GM23248 (cell line): ENCODE results near the gene BICC1. TPM values are rescaled to one million over a fixed set of nuclear protein-coding genes. Genes with fewer than 3 reads are reported as not detected.

Experiments used
- DNase-seq: peaks from one replicate; pipeline ENCODE4 v3.0.0-alpha.2; 2015
- H2AFZ ChIP-seq: fragments of 200-600 bp; sonication (generic); 2 replicates; pipeline ENCODE4 v1.6.1; 2016; ENCODE audit warnings: antibody characterized with exemption
- H3F3A ChIP-seq: fragments of 200-600 bp; sonication (generic); 2 replicates; pipeline ENCODE4 v1.6.1; 2016; ENCODE audit warnings: mild to moderate bottlenecking, antibody characterized with exemption, mixed run types; ENCODE audit not compliant: insufficient read depth
- H3K27ac ChIP-seq: fragments of 200-600 bp; sonication (generic); 2 replicates; pipeline ENCODE4 v1.5.1; 2016; ENCODE audit warnings: mild to moderate bottlenecking
- H3K27me3 ChIP-seq: fragments of 200-600 bp; sonication (generic); replicated peaks from 2 replicates; pipeline ENCODE4 v1.6.1; 2016; ENCODE audit warnings: mild to moderate bottlenecking; ENCODE audit not compliant: insufficient read depth
- H3K36me3 ChIP-seq: fragments of 200-600 bp; sonication (generic); 2 replicates; pipeline ENCODE4 v1.6.1; 2016; ENCODE audit warnings: low read depth, mild to moderate bottlenecking
- H3K4me1 ChIP-seq: fragments of 200-600 bp; sonication (generic); 2 replicates; pipeline ENCODE4 v1.6.1; 2016; ENCODE audit warnings: mild to moderate bottlenecking; ENCODE audit not compliant: insufficient read depth
- H3K4me2 ChIP-seq: fragments of 200-600 bp; sonication (generic); one replicate; pipeline ENCODE4 v1.6.1; 2016; ENCODE audit warnings: mild to moderate bottlenecking; ENCODE audit not compliant: unreplicated experiment
- H3K4me3 ChIP-seq: fragments of 200-600 bp; sonication (generic); 2 replicates; pipeline ENCODE4 v1.5.1; 2016; ENCODE audit warnings: mild to moderate bottlenecking
- H3K79me2 ChIP-seq: fragments of 200-600 bp; sonication (generic); 2 replicates; pipeline ENCODE4 v1.6.1; 2016; ENCODE audit warnings: mild to moderate bottlenecking; ENCODE audit not compliant: insufficient read depth
- H3K9ac ChIP-seq: fragments of 200-600 bp; sonication (generic); 2 replicates; pipeline ENCODE4 v1.6.1; 2016; ENCODE audit warnings: mild to moderate bottlenecking
- H3K9me2 ChIP-seq: fragments of 200-600 bp; sonication (generic); 2 replicates; pipeline ENCODE4 v1.6.1; 2016; ENCODE audit warnings: mixed run types, mild to moderate bottlenecking, moderate library complexity; ENCODE audit not compliant: insufficient read depth
- H3K9me3 ChIP-seq: fragments of 200-600 bp; sonication (generic); one replicate; pipeline ENCODE4 v1.6.1; 2017; ENCODE audit warnings: low read depth
- H4K20me1 ChIP-seq: fragments of 200-600 bp; sonication (generic); 2 replicates; pipeline ENCODE4 v1.6.0; 2016; ENCODE audit not compliant: insufficient read depth
- EZH2 ChIP-seq: fragments of 200-600 bp; sonication (generic); IDR thresholded peaks from 2 replicates; pipeline ENCODE4 v1.6.1; 2018; ENCODE audit warnings: antibody characterized with exemption, mild to moderate bottlenecking; ENCODE audit not compliant: insufficient read depth, poor library complexity, severe bottlenecking
- EZH2phosphoT487 ChIP-seq: fragments of 200-600 bp; sonication (generic); IDR thresholded peaks from 2 replicates; pipeline ENCODE4 v1.6.1; 2018; ENCODE audit warnings: antibody characterized with exemption, moderate library complexity, mild to moderate bottlenecking, low read depth; ENCODE audit not compliant: insufficient read depth
- WGBS, 2 experiments: methylation state at CpG; one replicate each; pipeline ENCODE4 v1.1.6; 2015 to 2017; ENCODE audit warnings: low lambda C conversion rate in 2 of 2, low coverage in 1 of 2; ENCODE audit errors: missing lambda C conversion rate in 2 of 2; 5-methylcytosine and 5-hydroxymethylcytosine counted together
- in situ Hi-C: fragments of 300-500 bp; cut with MboI; formaldehyde crosslinking; loops from 2 replicates; pipeline ENCODE4 v1.15.0; 2020
- polyA plus RNA-seq: library from polyadenylated mRNA; unstranded; fragments of >200 nt; fragmentation: Nextera tagmentation; extraction: Ambion mirVana; gene quantifications from 2 replicates; pipeline ENCODE4 v1.2.1, GENCODE V29; 2016
- total RNA-seq: library from RNA; depleted of rRNA; stranded (reverse); fragments of >200 nt; shearing (Covaris generic); gene quantifications from 2 replicates; pipeline ENCODE4 v1.2.3, GENCODE V29; 2014

The BICC1 gene
- total and polyA plus RNA-seq, 2 experiments from 2014 or later, result 80.5 to 97.0 TPM

GRCh38 chr10:58573144-58573543 lies 60.5 kb downstream of the BICC1 start:
- peak overlapping the region; percentile 82 for H3K4me2 ChIP-seq
- no peak overlapping the region for H2AFZ ChIP-seq
- no peaks in the 10 kb centered on the region for H3K36me3 ChIP-seq
- H3K27ac ChIP-seq, result peak overlapping the region; percentile 60
- WGBS, 2 experiments, result 56 to 64% methylated on average over 1 of the region's 1 CpG
- H4K20me1 ChIP-seq, result 0 out of 2 replicates have a peak, but pooled peaks cover 4% of the 10 kb centered on the region
- no peak overlapping the region for H3K4me3 ChIP-seq
- no peak for TF ChIP-seq EZH2
- TF ChIP-seq EZH2phosphoT487, result no peak
- DNase-seq, result peak; percentile 58
- in situ Hi-C loops, result no loop called here
- H3K79me2 ChIP-seq, result peaks cover 97% of the 10 kb centered on the region
- peaks cover 65% of the 10 kb centered on the region for H3F3A ChIP-seq
- H3K9ac ChIP-seq, result peak overlapping the region; percentile 59
- no peaks in the 10 kb centered on the region for H3K9me3 ChIP-seq
- peaks cover 4% of the 10 kb centered on the region; the same call in 1 of the 2 replicates for H3K9me2 ChIP-seq
- H3K27me3 ChIP-seq, result no peaks in the 10 kb centered on the region
- H3K4me1 ChIP-seq, result peaks cover 83% of the 10 kb centered on the region

GRCh38 chr10:58574058-58574457 lies 61.4 kb downstream of the BICC1 start:
- Histone ChIP-seq H3K4me1 (peaks cover 83% of the 10 kb centered on the region), H3K4me3 (peak overlapping the region; percentile 54), H3K4me2 (peak overlapping the region; percentile 82), H3F3A (peaks cover 74% of the 10 kb centered on the region), H3K9me3 (no peaks in the 10 kb centered on the region), H4K20me1 (0 out of 2 replicates have a peak, but pooled peaks cover 4% of the 10 kb centered on the region), H2AFZ (0 out of 2 replicates have a peak overlapping the region, but pooled peaks have one; percentile 8), H3K9me2 (no peaks in the 10 kb centered on the region), H3K79me2 (peaks cover 97% of the 10 kb centered on the region), H3K27me3 (no peaks in the 10 kb centered on the region), H3K36me3 (no peaks in the 10 kb centered on the region), H3K27ac (peak overlapping the region; percentile 60), H3K9ac (peak overlapping the region; percentile 59)
- in situ Hi-C loops, result no loop called here
- WGBS, 2 experiments, result 2 to 3% methylated on average over 1 of the region's 1 CpG
- no peak for TF ChIP-seq EZH2
- no peak for TF ChIP-seq EZH2phosphoT487
- DNase-seq, result peak; percentile 66

- Histone ChIP-seq H4K20me1 (0 out of 2 replicates have a peak, but pooled peaks cover 4% of the 10 kb centered on the region), H3K36me3 (no peaks in the 10 kb centered on the region), H3K4me2 (no peak overlapping the region), H3K9me3 (no peaks in the 10 kb centered on the region), H3K4me1 (peaks cover 91% of the 10 kb centered on the region), H3K79me2 (peaks cover 97% of the 10 kb centered on the region), H3K27me3 (no peaks in the 10 kb centered on the region), H3K9ac (no peak overlapping the region), H2AFZ (no peak overlapping the region), H3K4me3 (no peak overlapping the region), H3K27ac (no peak overlapping the region), H3F3A (peaks cover 79% of the 10 kb centered on the region), H3K9me2 (no peaks in the 10 kb centered on the region)
- TF ChIP-seq EZH2, result no peak
- no peak for TF ChIP-seq EZH2phosphoT487
- WGBS, 2 experiments, result 69 to 79% methylated on average over 4 of the region's 4 CpGs
- in situ Hi-C loops, result no loop called here
- DNase-seq, result no peak
Measured at GRCh38 chr10:58575491-58575890, 62.8 kb downstream of the BICC1 start.

- DNase-seq, result no peak
- H2AFZ ChIP-seq, result no peak overlapping the region
- H4K20me1 ChIP-seq, result 0 out of 2 replicates have a peak, but pooled peaks cover 4% of the 10 kb centered on the region
- peak overlapping the region; percentile 24; the same call in 1 of the 2 replicates for H3K9ac ChIP-seq
- TF ChIP-seq EZH2 (no peak), EZH2phosphoT487 (no peak)
- no peaks in the 10 kb centered on the region for H3K36me3 ChIP-seq
- H3F3A ChIP-seq, result peaks cover 69% of the 10 kb centered on the region
- H3K27me3 ChIP-seq, result no peaks in the 10 kb centered on the region
- in situ Hi-C loops, result no loop called here
- 6 to 11% methylated on average over 3 of the region's 3 CpGs for WGBS, 2 experiments
- H3K4me3 ChIP-seq, result peak overlapping the region; percentile 31
- no peaks in the 10 kb centered on the region for H3K9me3 ChIP-seq
- peaks cover 99% of the 10 kb centered on the region for H3K79me2 ChIP-seq
- no peaks in the 10 kb centered on the region for H3K9me2 ChIP-seq
- peaks cover 96% of the 10 kb centered on the region for H3K4me1 ChIP-seq
- H3K4me2 ChIP-seq, result peak overlapping the region; percentile 70
- H3K27ac ChIP-seq, result peak overlapping the region; percentile 74
Measured at GRCh38 chr10:58576751-58577436, 64.2 kb downstream of the BICC1 start.
